ENCODE data around the gene TMCO6.
"Not testable (repeated sequence)": the region's sequence is repeated elsewhere in the genome, so short reads cannot be mapped to it uniquely, and the experiment has no call there.

Gene TMCO6

DNA sequence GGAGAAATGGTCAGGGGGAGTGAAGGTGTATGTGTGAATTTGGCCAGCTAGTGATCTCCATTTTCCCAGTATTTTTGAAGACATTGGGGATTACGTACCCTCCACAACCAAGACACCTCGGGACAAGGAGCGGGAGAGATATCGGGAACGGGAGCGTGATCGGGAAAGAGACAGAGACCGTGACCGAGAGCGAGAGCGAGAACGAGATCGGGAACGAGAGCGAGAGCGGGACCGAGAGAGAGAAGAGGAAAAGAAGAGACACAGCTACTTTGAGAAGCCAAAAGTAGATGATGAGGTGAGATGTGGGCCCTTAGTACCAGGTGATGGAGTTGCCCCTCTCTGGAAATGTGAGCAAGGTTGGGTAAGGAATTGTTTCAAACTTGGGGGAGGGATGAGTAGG, 19.6 kb downstream of the TMCO6 start:
- Histone ChIP-seq H3K36me3 (ENCODE audit: control insufficient read depth, insufficient read depth, low read length) (peaks cover 38% of the 10 kb centered on the region), H3K9ac (ENCODE audit: low read depth, low read length) (no peak overlapping the region), H3K4me1 (ENCODE audit: control insufficient read depth, insufficient read depth, low read length) (no peaks in the 10 kb centered on the region), H3K9me3 (ENCODE audit: control insufficient read depth, insufficient read depth, low read length) (no peaks in the 10 kb centered on the region), H3K4me3 (ENCODE audit: low read depth, low read length) (no peak overlapping the region), H3K27me3 (ENCODE audit: control insufficient read depth, insufficient read depth, low read length) (no peaks in the 10 kb centered on the region)

GRCh38 chr5:140660371-140660770, 21.1 kb downstream of the TMCO6 start:
- H3K9me3 ChIP-seq (ENCODE audit: control insufficient read depth, insufficient read depth, low read length); H3K4me3 ChIP-seq (ENCODE audit: low read depth, low read length); H3K4me1 ChIP-seq (ENCODE audit: control insufficient read depth, insufficient read depth, low read length); H3K9ac ChIP-seq (ENCODE audit: low read depth, low read length); H3K27me3 ChIP-seq (ENCODE audit: control insufficient read depth, insufficient read depth, low read length): not testable (repeated sequence)
- peaks cover 32% of the 10 kb centered on the region for H3K36me3 ChIP-seq (ENCODE audit: control insufficient read depth, insufficient read depth, low read length)

DNA sequence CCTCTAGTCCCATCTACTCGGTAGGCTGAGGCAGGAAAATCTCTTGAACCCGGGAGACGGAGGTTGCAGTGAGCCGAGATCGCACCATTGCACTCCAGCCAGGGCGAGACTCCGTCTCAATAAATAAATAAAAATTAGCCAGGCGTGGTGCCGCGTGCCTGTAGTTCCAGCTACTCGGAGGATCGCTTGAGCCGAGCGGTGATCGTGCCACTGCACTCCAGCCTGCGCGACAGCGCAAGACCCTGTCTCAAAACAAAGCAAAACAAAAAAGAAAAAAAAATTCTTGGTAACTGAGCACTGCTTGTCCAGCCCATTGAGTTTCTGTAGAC, 24.7 kb downstream of the TMCO6 start:
- H3K36me3 ChIP-seq (ENCODE audit: control insufficient read depth, insufficient read depth, low read length) = peaks cover 32% of the 10 kb centered on the region
- H3K4me1 ChIP-seq (ENCODE audit: control insufficient read depth, insufficient read depth, low read length) = no peaks in the 10 kb centered on the region
- no peaks in the 10 kb centered on the region for H3K27me3 ChIP-seq (ENCODE audit: control insufficient read depth, insufficient read depth, low read length)
- no peaks in the 10 kb centered on the region for H3K9me3 ChIP-seq (ENCODE audit: control insufficient read depth, insufficient read depth, low read length)
- peak overlapping the region; percentile 84 for H3K4me3 ChIP-seq (ENCODE audit: low read depth, low read length)
- H3K9ac ChIP-seq (ENCODE audit: low read depth, low read length) = peak overlapping the region; percentile 79

DNA sequence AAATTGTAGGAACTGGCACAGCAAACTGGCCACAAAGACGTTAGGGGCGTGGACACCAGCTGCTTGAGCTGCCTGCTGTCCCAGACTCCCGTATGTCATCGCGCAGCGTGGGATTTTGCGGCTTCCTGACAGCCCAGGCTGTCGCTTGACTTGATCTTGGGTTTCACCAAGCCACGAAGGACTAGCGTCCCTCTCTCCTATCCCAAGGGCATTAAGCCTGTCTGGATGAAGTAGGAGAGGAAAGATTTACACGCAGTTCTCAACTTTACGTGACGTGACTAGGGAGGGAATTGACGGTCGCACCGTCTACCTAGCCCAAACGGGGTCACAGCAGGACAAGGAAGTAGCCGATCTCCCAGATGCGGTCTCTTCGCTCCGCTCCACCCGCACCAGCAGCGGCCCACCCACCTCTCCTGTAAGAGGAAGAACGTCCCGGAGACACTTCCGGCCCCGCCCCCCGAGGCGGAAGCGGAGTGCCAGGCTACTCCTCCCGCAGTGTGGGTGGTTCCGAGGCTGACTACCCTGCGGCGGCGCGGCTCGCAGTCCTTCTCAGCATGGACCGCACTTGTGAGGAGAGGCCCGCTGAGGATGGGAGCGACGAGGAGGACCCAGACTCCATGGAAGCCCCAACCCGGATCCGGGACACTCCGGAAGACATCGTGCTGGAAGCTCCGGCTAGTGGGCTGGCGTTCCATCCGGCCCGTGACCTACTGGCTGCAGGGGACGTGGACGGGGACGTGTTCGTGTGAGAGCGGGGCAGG, 25.3 kb downstream of the TMCO6 start, which contains the start of gene WDR55:
Gene WDR55, plus strand, starts transcription at position 546 of the 761 bp plus-strand sequence. Its CDS starts 9 bp downstream, at position 555.
- Histone ChIP-seq H3K27me3 (ENCODE audit: control insufficient read depth, insufficient read depth, low read length) (no peaks in the 10 kb centered on the region), H3K4me1 (ENCODE audit: control insufficient read depth, insufficient read depth, low read length) (no peaks in the 10 kb centered on the region), H3K9me3 (ENCODE audit: control insufficient read depth, insufficient read depth, low read length) (no peaks in the 10 kb centered on the region), H3K4me3 (ENCODE audit: low read depth, low read length) (peak within 1 kb of the TSS; percentile 84), H3K9ac (ENCODE audit: low read depth, low read length) (peak within 1 kb of the TSS; percentile 88), H3K36me3 (ENCODE audit: control insufficient read depth, insufficient read depth, low read length) (peaks cover 36% of the 10 kb centered on the region)

DNA sequence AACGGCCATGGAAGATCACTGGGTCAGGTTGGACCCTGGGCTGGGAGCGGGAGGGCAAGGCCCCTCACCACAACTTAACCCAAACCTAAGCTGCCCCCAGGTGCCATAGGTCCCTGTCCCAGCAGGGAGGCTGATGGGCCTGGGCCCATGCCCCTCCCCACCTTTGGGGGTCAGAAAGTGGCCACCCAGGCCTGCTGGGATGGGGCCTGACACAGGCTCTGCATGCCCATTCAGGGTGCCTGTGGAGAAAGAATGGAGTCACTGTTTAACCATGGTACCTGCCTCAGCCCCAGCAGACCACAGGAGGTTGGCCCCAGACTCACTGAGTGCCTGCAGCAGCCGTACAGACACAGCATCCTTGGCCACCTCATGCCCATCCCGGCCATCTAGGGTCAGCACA, 31.8 kb downstream of the TMCO6 start:
- H3K9me3 ChIP-seq (ENCODE audit: control insufficient read depth, insufficient read depth, low read length); H3K4me3 ChIP-seq (ENCODE audit: low read depth, low read length); H3K4me1 ChIP-seq (ENCODE audit: control insufficient read depth, insufficient read depth, low read length); H3K9ac ChIP-seq (ENCODE audit: low read depth, low read length); H3K27me3 ChIP-seq (ENCODE audit: control insufficient read depth, insufficient read depth, low read length): not testable (repeated sequence)
- H3K36me3 ChIP-seq (ENCODE audit: control insufficient read depth, insufficient read depth, low read length) = peaks cover 47% of the 10 kb centered on the region

- H3K4me3 ChIP-seq (ENCODE audit: low read depth, low read length) = no peak overlapping the region
- H3K9me3 ChIP-seq (ENCODE audit: control insufficient read depth, insufficient read depth, low read length) = no peaks in the 10 kb centered on the region
- no peaks in the 10 kb centered on the region for H3K27me3 ChIP-seq (ENCODE audit: control insufficient read depth, insufficient read depth, low read length)
- peaks cover 52% of the 10 kb centered on the region for H3K36me3 ChIP-seq (ENCODE audit: control insufficient read depth, insufficient read depth, low read length)
- no peak overlapping the region for H3K9ac ChIP-seq (ENCODE audit: low read depth, low read length)
- H3K4me1 ChIP-seq (ENCODE audit: control insufficient read depth, insufficient read depth, low read length) = peaks cover 4% of the 10 kb centered on the region
Measured at GRCh38 chr5:140671472-140672125, 32.3 kb downstream of the TMCO6 start.

- H3K9me3 ChIP-seq (ENCODE audit: control insufficient read depth, insufficient read depth, low read length) = no peaks in the 10 kb centered on the region
- H3K4me3 ChIP-seq (ENCODE audit: low read depth, low read length) = peak overlapping the region; percentile 26
- peak overlapping the region; percentile 37 for H3K9ac ChIP-seq (ENCODE audit: low read depth, low read length)
- peaks cover 54% of the 10 kb centered on the region for H3K36me3 ChIP-seq (ENCODE audit: control insufficient read depth, insufficient read depth, low read length)
- H3K27me3 ChIP-seq (ENCODE audit: control insufficient read depth, insufficient read depth, low read length) = no peaks in the 10 kb centered on the region
- H3K4me1 ChIP-seq (ENCODE audit: control insufficient read depth, insufficient read depth, low read length) = peaks cover 4% of the 10 kb centered on the region
Measured at GRCh38 chr5:140672455-140673186, 33.4 kb downstream of the TMCO6 start.

GRCh38 chr5:140673187-140673976, 34.1 kb downstream of the TMCO6 start, which contains the start of gene DND1:
Gene DND1, minus strand, starts transcription at chr5:140673576. Its CDS starts 34 bp downstream, at chr5:140673542.
- H3K9ac ChIP-seq (ENCODE audit: low read depth, low read length) = peak within 1 kb of the TSS; percentile 37
- peaks cover 4% of the 10 kb centered on the region for H3K4me1 ChIP-seq (ENCODE audit: control insufficient read depth, insufficient read depth, low read length)
- H3K9me3 ChIP-seq (ENCODE audit: control insufficient read depth, insufficient read depth, low read length) = no peaks in the 10 kb centered on the region
- H3K27me3 ChIP-seq (ENCODE audit: control insufficient read depth, insufficient read depth, low read length) = no peaks in the 10 kb centered on the region
- H3K4me3 ChIP-seq (ENCODE audit: low read depth, low read length) = peak within 1 kb of the TSS; percentile 26
- peaks cover 50% of the 10 kb centered on the region for H3K36me3 ChIP-seq (ENCODE audit: control insufficient read depth, insufficient read depth, low read length)

- no peak overlapping the region for H3K4me3 ChIP-seq (ENCODE audit: low read depth, low read length)
- H3K36me3 ChIP-seq (ENCODE audit: control insufficient read depth, insufficient read depth, low read length) = peaks cover 42% of the 10 kb centered on the region
- peaks cover 4% of the 10 kb centered on the region for H3K4me1 ChIP-seq (ENCODE audit: control insufficient read depth, insufficient read depth, low read length)
- no peaks in the 10 kb centered on the region for H3K9me3 ChIP-seq (ENCODE audit: control insufficient read depth, insufficient read depth, low read length)
- no peak overlapping the region for H3K9ac ChIP-seq (ENCODE audit: low read depth, low read length)
- no peaks in the 10 kb centered on the region for H3K27me3 ChIP-seq (ENCODE audit: control insufficient read depth, insufficient read depth, low read length)
Measured at GRCh38 chr5:140674211-140674610, 35.0 kb downstream of the TMCO6 start.

- Histone ChIP-seq H3K4me1 (ENCODE audit: control insufficient read depth, insufficient read depth, low read length) (peaks cover 4% of the 10 kb centered on the region), H3K27me3 (ENCODE audit: control insufficient read depth, insufficient read depth, low read length) (no peaks in the 10 kb centered on the region), H3K9ac (ENCODE audit: low read depth, low read length) (no peak overlapping the region), H3K36me3 (ENCODE audit: control insufficient read depth, insufficient read depth, low read length) (peaks cover 37% of the 10 kb centered on the region), H3K4me3 (ENCODE audit: low read depth, low read length) (no peak overlapping the region), H3K9me3 (ENCODE audit: control insufficient read depth, insufficient read depth, low read length) (no peaks in the 10 kb centered on the region)
Measured at GRCh38 chr5:140674629-140675028, 35.4 kb downstream of the TMCO6 start.

GRCh38 chr5:140677947-140678346, 38.7 kb downstream of the TMCO6 start:
- Histone ChIP-seq H3K27me3 (ENCODE audit: control insufficient read depth, insufficient read depth, low read length) (no peaks in the 10 kb centered on the region), H3K4me1 (ENCODE audit: control insufficient read depth, insufficient read depth, low read length) (no peaks in the 10 kb centered on the region), H3K9ac (ENCODE audit: low read depth, low read length) (no peak overlapping the region), H3K9me3 (ENCODE audit: control insufficient read depth, insufficient read depth, low read length) (no peaks in the 10 kb centered on the region), H3K36me3 (ENCODE audit: control insufficient read depth, insufficient read depth, low read length) (peaks cover 34% of the 10 kb centered on the region), H3K4me3 (ENCODE audit: low read depth, low read length) (no peak overlapping the region)

Measured in iPS-15b (cell line).